HCT116 (cell line): Measurements from ENCODE around the gene IFT52.

Experiments
- CEBPB ChIP-seq: IDR thresholded peaks from 2 replicates; pipeline ENCODE4 v1.6.1; 2012; ENCODE audit warnings: low read depth
- EZH2 ChIP-seq: fragments of 200-600 bp; sonication (generic); IDR thresholded peaks from 2 replicates; pipeline ENCODE4 v1.6.1; 2017; ENCODE audit warnings: antibody characterized with exemption, mixed run types
- POLR2A ChIP-seq: IDR thresholded peaks from 2 replicates; pipeline ENCODE4 v1.7.0; 2011; ENCODE audit warnings: borderline replicate concordance; ENCODE audit not compliant: insufficient read depth, insufficient read length; ENCODE audit errors: extremely low read depth
- POLR2AphosphoS5 ChIP-seq: IDR thresholded peaks from 2 replicates; pipeline ENCODE4 v1.6.1; 2011; ENCODE audit warnings: mild to moderate bottlenecking, low read depth, low read length, moderate library complexity
- TCF7L2 ChIP-seq: IDR thresholded peaks from 2 replicates; pipeline ENCODE4 v1.7.0; 2011; ENCODE audit warnings: borderline replicate concordance, inconsistent platforms; ENCODE audit not compliant: insufficient read depth, insufficient read length; ENCODE audit errors: extremely low read depth
- ZNF274 ChIP-seq: fragments of 200-500 bp; sonication (Bioruptor generic); IDR thresholded peaks from 2 replicates; pipeline ENCODE4 v1.6.1; 2014; ENCODE audit warnings: mild to moderate bottlenecking, low read depth, low read length, inconsistent platforms
- TF ChIP-seq, protein P1 (sequence below), 3 experiments: fragments of 200-600 bp in 1 of 3; sonication (generic) in 1 of 3; IDR thresholded peaks in 2 of 3; conservative IDR thresholded peaks in 1 of 3; 2 replicates each; pipeline ENCODE4 v1.5.1; 2012 to 2017; ENCODE audit warnings: low read depth in 2 of 3, low read length in 2 of 3, antibody characterized with exemption in 1 of 3, borderline replicate concordance in 1 of 3, control low read depth in 1 of 3, mild to moderate bottlenecking in 1 of 3, mixed read lengths in 1 of 3, mixed run types in 1 of 3, moderate library complexity in 1 of 3; ENCODE audit not compliant: insufficient read depth in 1 of 3
- TF ChIP-seq, protein P2 (sequence below): IDR thresholded peaks from 2 replicates; pipeline ENCODE4 v1.6.1; 2012

DNA sequence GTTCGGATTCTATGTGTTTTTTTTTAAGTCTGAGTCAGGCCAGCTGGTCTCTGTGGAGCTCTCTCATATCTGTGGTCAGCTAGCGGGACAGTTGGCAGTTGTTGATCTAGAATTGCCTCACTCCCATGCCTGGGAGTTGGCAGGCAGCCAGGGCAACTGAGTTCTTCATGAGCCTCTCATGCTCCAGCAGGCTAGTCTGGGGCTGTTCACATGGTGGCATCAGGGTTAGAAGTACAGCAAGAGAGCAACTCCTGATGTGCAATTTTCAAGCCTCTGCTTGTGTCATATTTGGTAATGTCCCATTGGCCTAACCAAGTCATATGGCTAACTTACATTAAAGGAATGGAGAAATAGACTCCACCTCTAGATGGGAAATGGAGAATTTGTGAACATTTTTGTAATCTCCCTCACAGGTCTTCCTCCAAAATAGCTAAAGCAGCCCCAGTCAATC lies 6.7 kb upstream of the IFT52 start:
- TF ChIP-seq ZNF274 (no peak), POLR2A (no peak), EZH2 (no peak), CEBPB (no peak), POLR2AphosphoS5 (no peak), TCF7L2 (no peak)
- TF ChIP-seq, protein P1, sequence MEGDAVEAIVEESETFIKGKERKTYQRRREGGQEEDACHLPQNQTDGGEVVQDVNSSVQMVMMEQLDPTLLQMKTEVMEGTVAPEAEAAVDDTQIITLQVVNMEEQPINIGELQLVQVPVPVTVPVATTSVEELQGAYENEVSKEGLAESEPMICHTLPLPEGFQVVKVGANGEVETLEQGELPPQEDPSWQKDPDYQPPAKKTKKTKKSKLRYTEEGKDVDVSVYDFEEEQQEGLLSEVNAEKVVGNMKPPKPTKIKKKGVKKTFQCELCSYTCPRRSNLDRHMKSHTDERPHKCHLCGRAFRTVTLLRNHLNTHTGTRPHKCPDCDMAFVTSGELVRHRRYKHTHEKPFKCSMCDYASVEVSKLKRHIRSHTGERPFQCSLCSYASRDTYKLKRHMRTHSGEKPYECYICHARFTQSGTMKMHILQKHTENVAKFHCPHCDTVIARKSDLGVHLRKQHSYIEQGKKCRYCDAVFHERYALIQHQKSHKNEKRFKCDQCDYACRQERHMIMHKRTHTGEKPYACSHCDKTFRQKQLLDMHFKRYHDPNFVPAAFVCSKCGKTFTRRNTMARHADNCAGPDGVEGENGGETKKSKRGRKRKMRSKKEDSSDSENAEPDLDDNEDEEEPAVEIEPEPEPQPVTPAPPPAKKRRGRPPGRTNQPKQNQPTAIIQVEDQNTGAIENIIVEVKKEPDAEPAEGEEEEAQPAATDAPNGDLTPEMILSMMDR (IDR thresholded peaks at IDR 0.05 in 2 of 3, conservative IDR thresholded peaks at IDR 0.05 in 1 of 3; ENCODE audit: borderline replicate concordance in 1 of 3, insufficient read depth in 1 of 3, low read depth in 2 of 3, low read length in 2 of 3): no peak
- TF ChIP-seq, protein P2, sequence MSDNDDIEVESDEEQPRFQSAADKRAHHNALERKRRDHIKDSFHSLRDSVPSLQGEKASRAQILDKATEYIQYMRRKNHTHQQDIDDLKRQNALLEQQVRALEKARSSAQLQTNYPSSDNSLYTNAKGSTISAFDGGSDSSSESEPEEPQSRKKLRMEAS: no peak
